Esophagus squamous epithelium (tissue), 5 donors: Measurements from ENCODE around the gene PRKG1. TPM values are rescaled to one million over a fixed set of nuclear protein-coding genes. Genes with fewer than 3 reads are reported as not detected.

Experiments used
- DNase-seq: peaks from one replicate; lab custom pipeline; 2025; lab: John Stamatoyannopoulos, UW
- H3K27ac ChIP-seq, 4 donors: fragments of 200-600 bp; sonication (generic); one replicate each; pipeline ENCODE4 v1.5.1; 2016 to 2019; ENCODE audit warnings: mild to moderate bottlenecking in 1 of 4
- H3K27me3 ChIP-seq, 4 donors: fragments of 200-600 bp; sonication (generic); 1 replicate in 3 of 4; 2 replicates in 1 of 4; pipeline versions ENCODE4 v1.5.1 to v1.6.0; 2017 to 2021; ENCODE audit warnings: antibody characterized with exemption in 1 of 4
- H3K36me3 ChIP-seq, 3 donors: fragments of 200-600 bp; sonication (generic); one replicate each; pipeline ENCODE4 v1.5.1; 2016 to 2019
- H3K4me1 ChIP-seq, 3 donors: fragments of 200-600 bp; sonication (generic); one replicate each; pipeline ENCODE4 v1.5.1; 2017 to 2019
- H3K4me3 ChIP-seq, 4 donors: fragments of 200-600 bp; sonication (generic); 1 replicate in 3 of 4; 2 replicates in 1 of 4; pipeline ENCODE4 v1.5.1; 2016 to 2019; ENCODE audit warnings: mild to moderate bottlenecking in 2 of 4, moderate library complexity in 1 of 4
- H3K9me3 ChIP-seq, 3 donors: fragments of 200-600 bp; sonication (generic); one replicate each; pipeline ENCODE4 v1.5.1; 2016 to 2019
- POLR2A ChIP-seq, 4 donors: fragments of 450-650 bp; IDR thresholded peaks; one replicate each; pipeline ENCODE4 v1.6.1; 2017; ENCODE audit warnings: antibody characterized with exemption in 4 of 4, mild to moderate bottlenecking in 4 of 4, moderate library complexity in 3 of 4
- WGBS, 2 donors: methylation state at CpG; one replicate each; pipeline ENCODE4 v1.1.5; 2018; 5-methylcytosine and 5-hydroxymethylcytosine counted together
- intact Hi-C: fragments of 100-400 bp; cut with DNase I; formaldehyde crosslinking; loops from one replicate; pipeline ENCODE4 v1.15.0; 2022
- total RNA-seq, 4 donors: library from RNA; depleted of rRNA; stranded (reverse); fragments of >200 nt; gene quantifications; one replicate each; pipeline ENCODE4 v1.1.0, GENCODE V29; 2016
- TF ChIP-seq, protein P1 (sequence below), 6 experiments: fragments of 450-650 bp in 4 of 6; fragments of 200-600 bp in 2 of 6; sonication (generic) in 2 of 6; IDR thresholded peaks; one replicate each; pipeline ENCODE4 v1.5.1; 2016 to 2019; ENCODE audit warnings: antibody characterized with exemption in 6 of 6, mild to moderate bottlenecking in 4 of 6, moderate library complexity in 4 of 6
- donor health status: DM: yes; HTN: yes; CAD: no.

The PRKG1 gene
- total RNA-seq, 4 donors from 2014 or later = 2.0 to 10.9 (median 3.8) TPM

DNA sequence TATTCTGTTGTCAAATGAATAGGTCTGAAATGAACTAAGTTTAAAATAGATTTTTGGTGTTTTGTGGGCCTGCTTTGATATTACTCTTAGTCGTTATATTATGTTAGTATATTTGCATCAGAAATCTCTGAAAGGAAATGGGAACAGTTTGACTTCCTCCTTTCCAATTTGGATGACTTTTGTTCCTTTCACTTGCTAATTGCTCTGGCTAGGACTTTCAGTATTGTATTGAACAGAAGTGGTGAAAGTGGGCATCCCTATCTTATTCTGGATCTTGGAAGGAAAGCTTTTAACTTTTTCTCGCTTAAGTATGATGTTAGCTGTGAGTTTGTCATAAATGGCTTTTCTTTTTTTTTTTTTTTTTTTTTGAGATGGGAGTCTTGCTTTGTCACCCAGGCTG, 966.2 kb downstream of the PRKG1 start:
- Histone ChIP-seq H3K4me1 (no peaks in the 10 kb centered on the region), H3K27me3 (no peaks in the 10 kb centered on the region), H3K27ac (no peak overlapping the region), H3K36me3 (no peaks in the 10 kb centered on the region), H3K4me3 (no peak overlapping the region), H3K9me3 (no peaks in the 10 kb centered on the region)
- WGBS, 2 donors = 13 to 78% methylated on average over 2 of the region's 2 CpGs
- TF ChIP-seq POLR2A (IDR thresholded peaks at IDR 0.05) = no peak
- TF ChIP-seq, protein P1, sequence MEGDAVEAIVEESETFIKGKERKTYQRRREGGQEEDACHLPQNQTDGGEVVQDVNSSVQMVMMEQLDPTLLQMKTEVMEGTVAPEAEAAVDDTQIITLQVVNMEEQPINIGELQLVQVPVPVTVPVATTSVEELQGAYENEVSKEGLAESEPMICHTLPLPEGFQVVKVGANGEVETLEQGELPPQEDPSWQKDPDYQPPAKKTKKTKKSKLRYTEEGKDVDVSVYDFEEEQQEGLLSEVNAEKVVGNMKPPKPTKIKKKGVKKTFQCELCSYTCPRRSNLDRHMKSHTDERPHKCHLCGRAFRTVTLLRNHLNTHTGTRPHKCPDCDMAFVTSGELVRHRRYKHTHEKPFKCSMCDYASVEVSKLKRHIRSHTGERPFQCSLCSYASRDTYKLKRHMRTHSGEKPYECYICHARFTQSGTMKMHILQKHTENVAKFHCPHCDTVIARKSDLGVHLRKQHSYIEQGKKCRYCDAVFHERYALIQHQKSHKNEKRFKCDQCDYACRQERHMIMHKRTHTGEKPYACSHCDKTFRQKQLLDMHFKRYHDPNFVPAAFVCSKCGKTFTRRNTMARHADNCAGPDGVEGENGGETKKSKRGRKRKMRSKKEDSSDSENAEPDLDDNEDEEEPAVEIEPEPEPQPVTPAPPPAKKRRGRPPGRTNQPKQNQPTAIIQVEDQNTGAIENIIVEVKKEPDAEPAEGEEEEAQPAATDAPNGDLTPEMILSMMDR (IDR thresholded peaks at IDR 0.05) = no peak
- intact Hi-C loops = no loop called here
- no peak for DNase-seq

DNA sequence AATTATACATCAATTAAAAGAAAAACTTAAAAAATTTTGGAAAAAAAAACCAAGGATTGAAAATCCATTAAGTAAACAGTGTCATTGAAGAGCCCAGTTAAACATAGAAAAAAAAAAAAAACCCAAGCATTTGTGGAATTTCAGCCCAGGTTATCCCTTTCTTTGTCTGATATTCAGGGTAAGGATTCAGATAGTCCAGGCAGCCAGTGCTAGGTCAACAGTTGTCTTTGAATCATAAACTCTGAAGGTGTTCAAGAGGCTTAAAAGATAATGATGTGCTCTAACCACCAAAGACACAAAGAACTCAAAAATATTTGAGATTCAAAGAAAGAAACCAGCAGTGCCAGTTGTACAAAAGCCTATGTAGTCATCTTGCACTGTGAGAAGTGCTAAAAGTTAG, 969.5 kb downstream of the PRKG1 start:
- Histone ChIP-seq H3K27ac (no peak overlapping the region), H3K27me3 (no peaks in the 10 kb centered on the region), H3K9me3 (no peaks in the 10 kb centered on the region), H3K36me3 (no peaks in the 10 kb centered on the region), H3K4me1 (no peaks in the 10 kb centered on the region), H3K4me3 (no peak overlapping the region)
- intact Hi-C loops = no loop called here
- TF ChIP-seq POLR2A (IDR thresholded peaks at IDR 0.05) = no peak
- TF ChIP-seq, protein P1 (IDR thresholded peaks at IDR 0.05) = no peak
- DNase-seq = no peak

- Histone ChIP-seq H3K4me1 (no peaks in the 10 kb centered on the region), H3K27me3 (no peaks in the 10 kb centered on the region), H3K9me3 (no peaks in the 10 kb centered on the region), H3K27ac (no peak overlapping the region), H3K36me3 (no peaks in the 10 kb centered on the region), H3K4me3 (no peak overlapping the region)
- intact Hi-C loops = no loop called here
- TF ChIP-seq, protein P1 (IDR thresholded peaks at IDR 0.05) = no peak
- no peak for TF ChIP-seq POLR2A (IDR thresholded peaks at IDR 0.05)
- DNase-seq = no peak
Observed at GRCh38 chr10:52048051-52048450, 973.8 kb downstream of the PRKG1 start.

DNA sequence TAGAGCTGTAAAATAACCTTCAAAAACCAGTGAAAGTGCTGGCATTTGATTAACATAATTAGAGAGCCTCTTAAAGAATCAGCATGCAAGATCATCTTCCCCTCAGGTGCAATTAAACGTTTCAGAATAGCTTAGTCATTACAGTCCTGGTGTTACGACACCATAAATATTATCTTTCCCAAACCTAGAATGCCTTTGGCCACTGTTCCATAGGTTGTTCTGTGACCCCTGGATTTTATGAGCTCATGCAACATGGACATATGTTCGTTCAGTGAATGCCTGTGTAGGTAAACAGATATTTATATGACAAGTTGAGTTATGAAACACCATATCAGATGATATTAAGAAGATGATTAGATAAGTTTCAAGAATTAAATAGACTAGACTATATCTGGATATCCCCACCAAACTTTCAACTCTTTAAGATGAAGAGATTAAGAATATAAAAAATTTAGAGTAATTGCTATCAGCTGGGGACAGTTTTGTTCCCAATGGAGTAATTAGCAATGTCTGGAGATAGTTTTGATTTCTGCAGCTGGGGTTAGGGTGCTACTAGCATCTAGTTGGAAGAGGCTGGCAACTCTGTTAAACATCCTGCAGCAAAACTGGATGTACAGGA, 976.3 kb downstream of the PRKG1 start:
- Histone ChIP-seq H3K27ac (no peak overlapping the region), H3K9me3 (no peaks in the 10 kb centered on the region), H3K27me3 (no peaks in the 10 kb centered on the region), H3K4me3 (no peak overlapping the region), H3K4me1 (no peaks in the 10 kb centered on the region), H3K36me3 (no peaks in the 10 kb centered on the region)
- TF ChIP-seq, protein P1 (IDR thresholded peaks at IDR 0.05) = no peak
- no peak for TF ChIP-seq POLR2A (IDR thresholded peaks at IDR 0.05)
- 48 to 52% methylated on average over 3 of the region's 3 CpGs for WGBS, 2 donors
- intact Hi-C loops = no loop called here
- no peak for DNase-seq

GRCh38 chr10:52053497-52053896, 979.2 kb downstream of the PRKG1 start:
- no peaks in the 10 kb centered on the region for H3K36me3 ChIP-seq

More at GRCh38 chr10:52053497-52053896, 979.2 kb downstream of the PRKG1 start:
- TF ChIP-seq, protein P1 (IDR thresholded peaks at IDR 0.05) = no peak
- no peak for TF ChIP-seq POLR2A (IDR thresholded peaks at IDR 0.05)
- no peak overlapping the region for H3K27ac ChIP-seq
- DNase-seq = no peak
- no peaks in the 10 kb centered on the region for H3K9me3 ChIP-seq
- intact Hi-C loops = no loop called here
- no peak overlapping the region for H3K4me3 ChIP-seq
- 77 to 93% methylated on average over 5 of the region's 5 CpGs for WGBS, 2 donors
- no peaks in the 10 kb centered on the region for H3K4me1 ChIP-seq
- no peaks in the 10 kb centered on the region for H3K27me3 ChIP-seq
